Right renal cortex interstitium (tissue), 3 donors: ENCODE results near the gene DMRTC1B. TPM values are rescaled to one million over a fixed set of nuclear protein-coding genes. Genes with fewer than 3 reads are reported as not detected.
"Not testable (repeated sequence)": the region's sequence is repeated elsewhere in the genome, so short reads cannot be mapped to it uniquely, and the experiment has no call there.

Experiments used
- DNase-seq, 3 donors: peaks; one replicate each; pipeline ENCODE4 v3.0.0-alpha.2; 2013; ENCODE audit warnings: low read depth in 3 of 3, low spot score in 2 of 3
- polyA plus RNA-seq, 3 donors: library from polyadenylated mRNA; unstranded; fragments of 120-200 nt; gene quantifications; one replicate each; pipeline ENCODE4 v1.2.1, GENCODE V29; 2013; ENCODE audit not compliant: insufficient read length in 3 of 3

Gene DMRTC1B
- polyA plus RNA-seq = 1 to 10 TPM; 3.8 to 4.6 (median 4.1) TPM

DNA sequence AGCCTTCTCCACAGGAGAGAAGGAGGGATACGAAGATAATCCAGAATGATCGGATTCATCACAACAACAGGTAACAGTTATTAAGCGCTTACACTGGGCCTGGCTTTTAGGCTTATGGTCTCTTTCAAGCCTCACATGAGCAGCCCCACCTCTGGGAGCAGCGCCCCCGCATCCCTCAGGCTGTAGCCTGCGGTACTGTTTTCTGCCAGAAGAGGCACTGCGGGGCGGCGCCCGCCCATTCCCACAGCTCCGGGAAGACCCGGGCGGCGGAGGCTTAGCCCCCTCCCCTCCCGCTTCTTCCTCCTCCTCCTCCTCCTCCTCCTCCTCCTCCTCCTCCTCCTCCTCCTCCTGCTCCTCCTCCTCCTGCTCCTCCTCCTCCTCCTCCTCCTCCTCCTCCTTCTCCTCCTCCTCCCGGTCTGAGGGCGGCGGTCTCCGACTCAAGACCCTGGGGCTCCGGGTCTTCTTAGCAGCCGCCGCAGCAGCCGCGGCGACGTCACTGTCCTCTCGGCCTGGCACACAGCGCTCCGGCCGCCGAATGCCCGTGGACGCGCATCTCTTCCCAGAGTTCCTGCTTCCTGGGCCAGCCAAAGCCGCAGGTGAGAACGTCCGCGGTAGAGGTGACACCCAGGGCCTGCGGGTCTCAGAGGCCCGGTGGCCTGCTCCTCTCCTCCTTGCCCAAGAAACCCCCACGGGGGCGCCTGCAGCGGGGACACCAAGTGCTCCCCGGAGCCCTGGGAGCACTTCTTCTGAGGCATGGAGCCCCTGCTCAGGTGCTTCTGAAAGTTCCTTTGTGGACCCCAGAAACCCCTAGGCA is at the start of gene DMRTC1B:
DMRTC1B (plus strand) TSS at position 238 of the 814 bp plus-strand sequence. CDS start 68,246 bp downstream, outside the sequence.
- DNase-seq = not testable (repeated sequence)

DNA sequence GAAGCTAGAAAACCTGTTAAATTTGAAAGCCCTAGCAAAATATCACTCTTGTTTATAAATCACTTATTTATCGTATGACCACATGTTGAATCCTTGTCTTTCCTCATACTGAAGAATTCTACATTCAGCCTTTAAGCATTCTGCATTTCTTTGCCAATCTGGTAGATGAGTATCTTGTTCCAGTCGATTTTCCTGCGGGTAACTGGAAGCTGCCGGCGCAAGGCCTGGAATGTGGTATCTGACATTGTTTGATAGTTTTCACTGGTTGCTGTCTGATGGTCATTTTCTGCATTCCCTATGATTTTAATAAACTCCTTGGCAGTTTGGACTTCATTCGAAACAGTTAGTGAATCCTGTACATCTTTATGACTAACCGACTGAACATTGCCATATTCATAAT is 48.8 kb upstream of the DMRTC1B start:
- no peak for DNase-seq

DNA sequence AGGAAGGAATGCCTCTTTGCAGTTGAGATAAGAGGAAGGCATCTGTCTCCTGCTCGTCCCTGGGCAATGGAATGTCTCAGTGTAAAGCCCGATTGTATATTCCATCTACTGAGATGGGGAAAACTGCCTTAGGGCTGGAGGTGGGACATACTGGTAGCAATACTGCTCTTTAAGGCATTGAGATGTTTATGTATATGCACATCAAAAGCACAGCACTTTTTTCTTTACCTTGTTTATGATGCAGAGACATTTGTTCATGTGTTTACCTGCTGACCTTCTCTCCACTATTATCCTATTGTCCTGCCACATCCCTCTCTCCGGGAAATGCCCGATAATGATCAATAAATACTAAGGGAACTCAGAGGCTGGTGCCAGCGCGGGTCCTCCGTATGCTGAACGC is 43.1 kb upstream of the DMRTC1B start:
- DNase-seq = not testable (repeated sequence)

- no peak for DNase-seq
These were observed 41.1 kb upstream of the DMRTC1B start for GRCh38 chrX:72735561-72735960.

DNA sequence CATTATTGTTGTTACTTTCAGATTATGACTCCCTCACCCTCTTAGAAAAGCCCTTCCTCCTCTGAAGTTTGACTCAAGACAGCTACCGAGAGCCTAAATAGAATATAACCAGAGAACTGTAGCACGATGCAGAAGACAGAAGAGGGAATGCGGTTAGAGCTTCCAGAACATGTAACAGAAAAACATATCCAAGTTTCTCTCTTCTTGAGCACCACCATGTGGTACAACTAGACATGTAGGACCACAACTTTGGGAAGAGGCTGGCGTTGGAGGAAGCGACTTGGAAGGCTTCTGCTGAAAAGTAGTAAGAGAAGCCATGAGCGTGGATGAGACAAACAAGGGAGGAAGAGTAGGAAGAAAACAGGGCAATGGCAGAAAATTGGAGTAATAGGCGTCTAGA is 31.1 kb upstream of the DMRTC1B start:
- not testable (repeated sequence) for DNase-seq

GRCh38 chrX:72748545-72748944 is 28.1 kb upstream of the DMRTC1B start:
- not testable (repeated sequence) for DNase-seq

DNA sequence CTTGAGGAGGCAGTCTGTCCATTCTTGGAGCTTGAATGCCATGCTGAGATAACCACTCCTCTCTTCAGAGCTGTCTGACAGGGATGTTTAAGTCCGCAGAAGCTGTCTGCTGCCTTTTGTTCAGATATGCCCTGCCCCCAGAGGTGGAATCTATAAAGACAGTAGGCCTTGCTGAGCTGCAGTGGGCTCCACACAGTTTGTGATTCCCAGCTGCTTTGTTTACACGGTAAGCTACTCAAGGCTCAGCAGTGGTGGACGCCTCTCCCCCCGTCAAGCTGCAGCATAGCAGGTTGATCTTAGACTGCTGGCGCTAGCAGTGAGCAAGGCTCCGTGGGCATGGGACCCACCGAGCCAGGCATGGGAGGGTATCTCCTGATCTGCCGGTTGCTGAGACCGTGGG is 16.2 kb upstream of the DMRTC1B start:
- not testable (repeated sequence) for DNase-seq

DNA sequence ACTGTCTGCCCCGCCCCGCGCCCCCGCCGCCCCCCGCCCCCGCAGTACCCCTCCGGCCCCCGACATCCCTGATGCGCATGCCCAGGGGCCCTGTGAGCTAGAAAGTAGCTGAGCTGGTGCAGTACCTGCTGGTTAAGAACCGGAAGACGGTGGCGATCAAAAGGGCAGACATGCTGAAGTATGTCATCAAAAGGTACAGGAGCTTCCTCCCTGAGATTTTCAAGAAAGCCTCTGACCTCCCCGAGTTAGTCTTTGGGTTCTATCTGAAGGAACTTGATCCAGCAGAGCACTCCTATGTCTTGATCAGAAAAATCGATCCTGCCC is 739 bp downstream of the DMRTC1B start:
- DNase-seq = not testable (repeated sequence)

- DNase-seq = not testable (repeated sequence)
These were observed 1.5 kb downstream of the DMRTC1B start for GRCh38 chrX:72778146-72778545.

DNA sequence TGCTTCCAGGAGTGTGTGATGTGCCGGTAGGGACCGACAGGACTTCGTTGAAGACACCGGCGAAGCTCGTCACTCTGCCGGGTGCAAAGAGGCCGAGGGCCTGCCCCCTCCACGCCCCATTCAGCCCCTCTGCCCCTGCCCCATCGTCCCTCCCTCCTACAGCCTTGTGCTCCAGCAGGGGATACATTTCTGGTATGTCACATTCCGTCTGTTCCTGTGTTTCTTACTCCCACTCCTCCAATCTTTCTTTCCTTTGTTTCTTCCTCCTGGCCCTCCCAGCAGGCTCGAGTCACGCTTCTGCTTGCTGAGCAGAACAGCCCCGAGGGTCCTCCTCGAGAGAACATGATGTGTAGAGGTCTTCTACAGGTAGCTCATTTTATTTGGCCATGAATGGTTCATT is 5.9 kb downstream of the DMRTC1B start, which contains the start of gene FAM236B:
FAM236B (minus strand) TSS at position 101 of the 400 bp plus-strand sequence; CDS start at position 1, 100 bp downstream.
- DNase-seq = not testable (repeated sequence)

- DNase-seq = not testable (repeated sequence)
These were observed 6.8 kb downstream of the DMRTC1B start for GRCh38 chrX:72783365-72783936.

DNA sequence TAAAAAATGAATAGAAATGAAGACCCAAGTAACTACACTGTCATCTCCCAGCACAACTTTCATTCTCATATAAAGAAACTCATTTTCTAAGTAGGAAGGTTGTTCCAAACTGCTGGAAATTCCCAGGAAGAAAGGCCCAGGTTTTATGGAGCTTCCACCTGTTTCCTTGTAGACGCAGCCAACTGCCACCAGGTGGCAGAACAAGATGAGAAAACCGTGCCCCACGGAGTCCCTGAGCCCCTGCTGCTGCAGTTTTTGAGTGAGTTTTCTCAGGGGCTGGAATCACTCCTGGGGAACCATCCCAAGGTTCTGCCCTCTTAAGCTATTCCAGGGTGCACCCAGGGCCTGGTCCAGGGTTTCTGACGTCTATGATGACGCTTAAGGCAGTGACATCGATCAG is 7.3 kb downstream of the DMRTC1B start:
- DNase-seq = not testable (repeated sequence)

DNA sequence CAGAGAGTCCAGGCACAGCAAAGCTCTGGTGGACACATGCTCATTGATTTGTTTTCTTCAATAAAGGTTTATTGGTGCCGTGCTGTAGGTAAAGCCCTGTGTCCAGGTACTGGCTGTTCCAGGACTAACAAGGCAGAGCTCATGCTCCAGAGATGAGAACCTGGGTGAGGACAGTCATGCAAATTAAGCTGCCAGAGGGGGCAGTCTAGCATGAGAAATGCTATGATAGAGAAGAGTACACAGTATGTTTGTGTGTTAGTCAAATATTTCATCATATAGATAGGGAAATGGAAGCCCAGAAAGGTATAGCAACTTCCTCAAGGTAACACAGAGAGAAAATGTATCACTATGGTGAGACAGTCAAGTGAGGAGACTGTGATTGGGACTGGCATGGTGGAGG is 11.5 kb downstream of the DMRTC1B start:
- not testable (repeated sequence) for DNase-seq

GRCh38 chrX:72790390-72790789 is 13.7 kb downstream of the DMRTC1B start:
- not testable (repeated sequence) for DNase-seq

- DNase-seq = not testable (repeated sequence)
These were observed 31.4 kb downstream of the DMRTC1B start, which contains the start of gene FAM236D for GRCh38 chrX:72808110-72808509. Gene FAM236D (minus strand): TSS chrX:72808210. CDS start chrX:72808110, 100 bp downstream.

- DNase-seq = not testable (repeated sequence)
These were observed 54.0 kb downstream of the DMRTC1B start for GRCh38 chrX:72830701-72831100.

GRCh38 chrX:72837532-72837931 is 60.8 kb downstream of the DMRTC1B start:
- DNase-seq = not testable (repeated sequence)

GRCh38 chrX:72882898-72883297 is 106.2 kb downstream of the DMRTC1B start:
- DNase-seq = not testable (repeated sequence)

- DNase-seq = not testable (repeated sequence)
These were observed 113.0 kb downstream of the DMRTC1B start for GRCh38 chrX:72889740-72890139.
